Measurements from ENCODE around the gene LRRFIP2.
"Not testable (repeated sequence)": the region's sequence is repeated elsewhere in the genome, so short reads cannot be mapped to it uniquely, and the experiment has no call there.

The LRRFIP2 gene

DNA sequence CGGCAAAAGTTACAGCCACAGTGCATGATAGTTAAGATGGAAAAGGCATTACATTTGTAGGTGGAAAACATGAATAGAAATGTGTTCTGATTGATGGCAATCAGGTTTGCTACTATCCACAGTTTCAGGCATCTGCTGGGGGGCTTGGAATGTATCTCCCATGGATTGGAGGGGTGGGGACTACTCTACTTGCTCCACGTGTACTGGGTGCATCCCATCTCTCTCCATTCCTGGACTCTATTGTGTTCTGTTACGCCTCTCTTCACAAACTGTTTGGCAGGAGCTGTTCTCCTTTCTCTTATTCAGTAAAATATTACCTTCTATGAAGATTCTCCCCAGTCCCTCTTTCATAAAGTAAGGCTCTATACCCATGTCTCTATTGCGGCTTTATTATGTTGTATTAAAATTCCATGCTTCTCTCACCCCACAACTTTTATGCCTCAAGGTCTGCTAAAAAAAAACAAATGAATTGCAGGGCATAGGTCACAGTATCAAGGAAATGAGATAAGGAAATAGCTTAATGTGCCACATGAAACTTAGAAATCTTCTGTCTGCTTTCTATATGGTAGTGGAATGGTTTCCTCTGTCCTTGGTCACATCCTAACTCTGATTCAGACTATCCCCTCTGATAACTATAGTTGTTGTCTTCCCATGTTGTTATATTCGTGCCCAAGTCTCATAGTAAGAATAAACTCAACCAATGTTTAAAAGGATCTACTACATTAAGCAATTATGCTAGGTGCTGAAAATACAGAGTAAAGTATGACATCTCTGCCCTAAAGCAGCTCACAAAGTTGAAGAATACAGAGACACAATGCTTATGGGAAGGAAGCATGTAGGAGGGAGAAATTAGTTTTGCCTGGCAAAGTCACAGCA is 43.2 kb downstream of the LRRFIP2 start:
- Histone ChIP-seq H3K36me3 (ENCODE audit: control insufficient read depth, insufficient read depth, low read length, severe bottlenecking) (peaks cover 5% of the 10 kb centered on the region), H3K4me3 (ENCODE audit: low read length) (no peak overlapping the region), H3K9ac (ENCODE audit: low read length) (no peak overlapping the region), H3K4me1 (ENCODE audit: control insufficient read depth, insufficient read depth, low read length) (peaks cover 27% of the 10 kb centered on the region), H3K27me3 (replicated peaks; ENCODE audit: control insufficient read depth, insufficient read depth, low read length) (no peaks in the 10 kb centered on the region), H3K9me3 (ENCODE audit: control insufficient read depth, low read length) (no peaks in the 10 kb centered on the region)
- no peak for DNase-seq (ENCODE audit: low read depth)

DNA sequence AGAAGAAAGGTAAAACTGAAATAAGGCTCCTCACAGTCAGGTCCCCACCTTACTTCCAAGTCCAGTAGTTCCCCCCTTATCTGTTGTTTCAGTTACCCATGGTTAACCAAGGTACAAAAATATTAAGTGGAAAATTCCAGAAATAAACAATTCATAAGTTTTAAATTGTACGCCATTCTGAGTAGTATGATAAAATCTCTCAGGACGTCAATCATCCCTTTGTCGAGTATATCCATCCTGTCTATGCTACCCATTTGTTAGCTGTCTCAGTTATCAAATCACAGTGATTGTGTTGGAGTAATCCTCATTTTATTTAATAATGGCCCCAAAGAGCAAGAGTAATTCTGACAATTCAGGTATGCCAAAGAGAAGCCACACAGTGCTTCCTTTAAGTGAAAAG is 43.9 kb downstream of the LRRFIP2 start:
- DNase-seq (ENCODE audit: low read depth), result no peak
- no peaks in the 10 kb centered on the region for H3K9me3 ChIP-seq (ENCODE audit: control insufficient read depth, low read length)
- peaks cover 21% of the 10 kb centered on the region for H3K4me1 ChIP-seq (ENCODE audit: control insufficient read depth, insufficient read depth, low read length)
- H3K36me3 ChIP-seq (ENCODE audit: control insufficient read depth, insufficient read depth, low read length, severe bottlenecking), result peaks cover 5% of the 10 kb centered on the region
- no peaks in the 10 kb centered on the region for H3K27me3 ChIP-seq (replicated peaks; ENCODE audit: control insufficient read depth, insufficient read depth, low read length)
- no peak overlapping the region for H3K9ac ChIP-seq (ENCODE audit: low read length)
- H3K4me3 ChIP-seq (ENCODE audit: low read length), result no peak overlapping the region

DNA sequence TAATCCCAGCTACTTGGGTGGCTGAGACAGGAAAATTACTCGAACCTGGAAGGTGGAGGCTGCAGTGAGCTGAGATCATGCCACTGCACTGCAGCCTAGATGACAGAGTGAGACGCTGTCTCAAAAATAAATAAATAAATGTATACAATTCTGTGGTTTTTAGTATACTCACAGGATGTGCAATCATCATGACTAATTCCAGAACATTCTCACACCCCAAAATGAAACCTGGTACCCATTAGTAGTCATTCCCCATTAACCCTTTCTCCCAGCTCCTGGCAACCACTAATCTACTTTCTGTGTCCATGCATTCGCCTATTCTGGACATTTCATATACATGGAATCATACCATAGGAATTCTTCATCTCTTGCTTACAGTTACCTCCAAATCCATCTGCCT is 44.5 kb downstream of the LRRFIP2 start:
- Histone ChIP-seq H3K9ac (ENCODE audit: low read length) (no peak overlapping the region), H3K4me1 (ENCODE audit: control insufficient read depth, insufficient read depth, low read length) (peaks cover 25% of the 10 kb centered on the region), H3K4me3 (ENCODE audit: low read length) (no peak overlapping the region), H3K27me3 (replicated peaks; ENCODE audit: control insufficient read depth, insufficient read depth, low read length) (no peaks in the 10 kb centered on the region), H3K36me3 (ENCODE audit: control insufficient read depth, insufficient read depth, low read length, severe bottlenecking) (peaks cover 5% of the 10 kb centered on the region), H3K9me3 (ENCODE audit: control insufficient read depth, low read length) (no peaks in the 10 kb centered on the region)
- no peak for DNase-seq (ENCODE audit: low read depth)

DNA sequence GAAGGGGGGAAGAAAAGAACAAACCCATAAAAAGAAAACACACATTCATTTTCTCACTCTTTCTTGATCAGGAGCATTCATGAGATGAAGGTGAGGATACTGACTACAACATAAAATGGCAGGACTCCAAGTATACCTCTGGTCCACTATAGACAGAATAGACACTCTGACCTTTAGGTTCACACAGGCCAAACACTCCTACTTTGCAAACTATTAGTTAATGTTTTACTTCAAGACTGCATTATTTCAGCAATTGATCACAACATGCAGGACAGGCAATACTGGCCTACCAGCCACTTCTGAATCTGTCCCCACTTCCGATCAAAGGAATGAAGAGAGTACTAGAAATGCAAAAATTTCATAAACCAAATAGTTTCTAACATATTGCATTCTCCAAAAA is 47.0 kb downstream of the LRRFIP2 start:
- H3K4me3 ChIP-seq (ENCODE audit: low read length), result no peak overlapping the region
- H3K9ac ChIP-seq (ENCODE audit: low read length), result no peak overlapping the region
- peaks cover 29% of the 10 kb centered on the region for H3K4me1 ChIP-seq (ENCODE audit: control insufficient read depth, insufficient read depth, low read length)
- no peak for DNase-seq (ENCODE audit: low read depth)
- no peaks in the 10 kb centered on the region for H3K27me3 ChIP-seq (replicated peaks; ENCODE audit: control insufficient read depth, insufficient read depth, low read length)
- peaks cover 10% of the 10 kb centered on the region for H3K36me3 ChIP-seq (ENCODE audit: control insufficient read depth, insufficient read depth, low read length, severe bottlenecking)
- H3K9me3 ChIP-seq (ENCODE audit: control insufficient read depth, low read length), result no peaks in the 10 kb centered on the region

DNA sequence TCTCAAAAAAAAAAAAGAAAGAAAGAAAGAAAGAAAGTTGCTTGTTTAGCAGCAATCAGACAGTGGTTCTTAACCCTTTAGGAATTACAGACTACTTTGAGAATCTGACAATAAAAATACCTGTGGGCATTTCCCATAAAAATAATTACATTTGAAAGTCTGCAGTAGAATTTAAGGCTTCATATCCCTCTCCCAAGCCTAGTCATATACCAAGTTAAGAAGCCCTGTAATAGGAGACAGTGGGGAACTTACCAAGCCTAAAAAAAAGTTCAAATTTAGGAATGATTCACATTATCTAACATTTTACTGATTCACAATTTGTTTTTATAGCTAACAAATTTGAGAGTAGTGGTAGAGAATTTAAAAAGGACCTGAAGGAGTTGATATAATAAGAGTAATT is 47.5 kb downstream of the LRRFIP2 start:
- Histone ChIP-seq H3K4me3 (ENCODE audit: low read length) (no peak overlapping the region), H3K36me3 (ENCODE audit: control insufficient read depth, insufficient read depth, low read length, severe bottlenecking) (peaks cover 10% of the 10 kb centered on the region), H3K9me3 (ENCODE audit: control insufficient read depth, low read length) (no peaks in the 10 kb centered on the region), H3K27me3 (replicated peaks; ENCODE audit: control insufficient read depth, insufficient read depth, low read length) (no peaks in the 10 kb centered on the region), H3K9ac (ENCODE audit: low read length) (no peak overlapping the region), H3K4me1 (ENCODE audit: control insufficient read depth, insufficient read depth, low read length) (peaks cover 24% of the 10 kb centered on the region)
- no peak for DNase-seq (ENCODE audit: low read depth)

DNA sequence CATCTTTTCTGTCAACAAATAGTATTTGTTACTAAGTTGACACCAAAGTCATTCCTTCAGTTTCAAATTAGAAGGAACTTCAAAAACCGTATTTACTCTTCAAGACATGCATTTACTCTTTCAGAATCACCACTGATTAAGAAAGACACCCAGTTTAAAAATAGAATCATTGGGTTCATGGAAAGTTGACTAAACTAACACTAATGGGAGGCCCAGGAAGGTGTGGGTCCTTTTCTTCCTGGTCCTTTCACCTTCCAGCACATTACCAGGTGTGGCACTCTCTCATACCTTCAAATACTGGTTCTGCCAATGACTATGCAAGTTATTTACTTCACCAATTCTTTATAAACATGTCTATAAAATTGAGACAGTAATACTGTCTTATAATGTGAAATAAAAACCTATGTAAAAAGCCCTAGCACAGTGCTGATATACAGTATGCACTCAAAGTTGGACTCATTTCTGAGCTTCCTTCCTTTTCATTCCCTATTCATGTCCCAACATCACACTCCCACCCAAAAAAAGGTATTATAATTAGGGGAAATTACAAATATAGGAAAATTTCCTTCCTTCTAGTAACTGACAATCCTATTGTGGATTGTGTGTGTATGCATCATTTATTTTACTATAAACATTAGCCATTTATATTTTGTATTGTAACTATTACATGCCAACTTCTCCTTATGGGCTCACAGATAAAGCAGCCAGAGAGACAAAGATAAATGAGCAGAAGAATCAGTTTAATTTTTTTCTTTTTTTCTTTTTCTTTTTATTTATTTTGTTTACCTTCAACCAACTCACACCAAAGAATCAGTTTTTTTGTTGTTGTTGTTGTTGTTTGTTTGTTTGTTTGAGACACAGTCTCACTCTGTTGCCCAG is 48.9 kb downstream of the LRRFIP2 start:
- DNase-seq (ENCODE audit: low read depth), result no peak
- peaks cover 18% of the 10 kb centered on the region for H3K36me3 ChIP-seq (ENCODE audit: control insufficient read depth, insufficient read depth, low read length, severe bottlenecking)
- H3K4me1 ChIP-seq (ENCODE audit: control insufficient read depth, insufficient read depth, low read length), result peaks cover 13% of the 10 kb centered on the region
- no peaks in the 10 kb centered on the region for H3K9me3 ChIP-seq (ENCODE audit: control insufficient read depth, low read length)
- H3K27me3 ChIP-seq (replicated peaks; ENCODE audit: control insufficient read depth, insufficient read depth, low read length), result no peaks in the 10 kb centered on the region
- H3K9ac ChIP-seq (ENCODE audit: low read length), result no peak overlapping the region
- peak overlapping the region; percentile 48 for H3K4me3 ChIP-seq (ENCODE audit: low read length)

DNA sequence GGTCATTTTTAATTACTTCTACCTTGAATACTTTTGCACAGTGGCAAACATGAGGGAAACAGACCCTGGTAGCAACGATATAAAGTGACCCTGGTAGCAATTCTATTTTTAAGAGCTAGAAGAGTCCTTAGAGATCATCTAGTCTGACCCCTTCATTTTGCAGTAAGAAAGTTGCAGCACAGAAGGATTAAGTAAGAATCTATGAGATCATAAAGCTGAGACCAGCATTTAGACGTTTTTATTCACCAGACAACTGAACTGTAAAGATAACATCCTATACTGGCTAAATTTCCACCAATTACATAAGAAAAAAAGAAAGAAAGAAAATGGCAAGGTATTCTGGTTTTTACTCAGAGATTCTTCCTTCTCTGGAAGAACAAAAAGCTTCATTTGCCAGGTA is 49.9 kb downstream of the LRRFIP2 start:
- Histone ChIP-seq H3K27me3 (replicated peaks; ENCODE audit: control insufficient read depth, insufficient read depth, low read length) (no peaks in the 10 kb centered on the region), H3K4me1 (ENCODE audit: control insufficient read depth, insufficient read depth, low read length) (peaks cover 13% of the 10 kb centered on the region), H3K36me3 (ENCODE audit: control insufficient read depth, insufficient read depth, low read length, severe bottlenecking) (peaks cover 18% of the 10 kb centered on the region), H3K9ac (ENCODE audit: low read length) (no peak overlapping the region), H3K4me3 (ENCODE audit: low read length) (peak overlapping the region; percentile 48), H3K9me3 (ENCODE audit: control insufficient read depth, low read length) (no peaks in the 10 kb centered on the region)
- peak; percentile 36 for DNase-seq (ENCODE audit: low read depth)

DNA sequence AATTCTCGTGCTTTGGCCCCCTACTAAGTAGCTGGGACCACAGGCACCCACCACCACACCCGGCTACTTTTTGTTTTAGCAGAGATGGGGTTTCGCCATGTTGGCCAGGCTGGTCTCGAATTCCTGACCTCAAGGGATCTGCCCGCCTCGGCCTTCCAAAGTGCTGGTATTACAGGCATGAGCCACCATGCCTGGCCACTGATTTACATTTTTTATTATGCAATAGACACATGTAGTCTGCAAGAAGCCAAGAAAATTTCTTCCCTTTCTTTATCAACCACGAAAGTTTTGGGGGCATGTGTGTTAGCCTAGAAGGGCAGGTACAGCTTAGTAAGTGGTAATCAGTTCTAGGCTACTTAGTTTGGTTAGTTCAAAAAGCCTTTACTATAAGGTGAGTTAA is 51.1 kb downstream of the LRRFIP2 start:
- DNase-seq (ENCODE audit: low read depth), result no peak
- peaks cover 13% of the 10 kb centered on the region for H3K4me1 ChIP-seq (ENCODE audit: control insufficient read depth, insufficient read depth, low read length)
- peaks cover 18% of the 10 kb centered on the region for H3K36me3 ChIP-seq (ENCODE audit: control insufficient read depth, insufficient read depth, low read length, severe bottlenecking)
- H3K27me3 ChIP-seq (replicated peaks; ENCODE audit: control insufficient read depth, insufficient read depth, low read length), result no peaks in the 10 kb centered on the region
- no peaks in the 10 kb centered on the region for H3K9me3 ChIP-seq (ENCODE audit: control insufficient read depth, low read length)
- H3K9ac ChIP-seq (ENCODE audit: low read length), result no peak overlapping the region
- H3K4me3 ChIP-seq (ENCODE audit: low read length), result no peak overlapping the region

DNA sequence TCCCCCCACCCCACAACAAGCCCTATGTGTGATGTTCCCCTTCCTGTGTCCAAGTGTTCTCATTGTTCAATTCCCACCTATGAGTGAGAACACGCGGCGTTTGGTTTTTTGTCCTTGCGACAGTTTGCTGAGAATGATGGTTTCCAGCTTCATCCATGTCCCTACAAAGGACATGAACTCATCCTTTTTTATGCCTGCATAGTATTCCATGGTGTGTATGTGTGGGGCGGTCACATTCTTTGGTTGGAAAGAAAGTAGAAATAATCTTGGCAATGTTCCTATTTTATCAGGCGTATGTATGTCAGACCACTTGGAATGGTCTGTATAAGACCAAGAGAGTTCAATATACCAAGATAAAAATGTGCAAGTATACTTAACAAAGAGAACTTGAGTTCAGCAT is 52.3 kb downstream of the LRRFIP2 start:
- H3K4me1 ChIP-seq (ENCODE audit: control insufficient read depth, insufficient read depth, low read length), result peaks cover 13% of the 10 kb centered on the region
- H3K9me3 ChIP-seq (ENCODE audit: control insufficient read depth, low read length); H3K27me3 ChIP-seq (replicated peaks; ENCODE audit: control insufficient read depth, insufficient read depth, low read length); DNase-seq (ENCODE audit: low read depth); H3K9ac ChIP-seq (ENCODE audit: low read length); H3K4me3 ChIP-seq (ENCODE audit: low read length): not testable (repeated sequence)
- H3K36me3 ChIP-seq (ENCODE audit: control insufficient read depth, insufficient read depth, low read length, severe bottlenecking), result peaks cover 15% of the 10 kb centered on the region

DNA sequence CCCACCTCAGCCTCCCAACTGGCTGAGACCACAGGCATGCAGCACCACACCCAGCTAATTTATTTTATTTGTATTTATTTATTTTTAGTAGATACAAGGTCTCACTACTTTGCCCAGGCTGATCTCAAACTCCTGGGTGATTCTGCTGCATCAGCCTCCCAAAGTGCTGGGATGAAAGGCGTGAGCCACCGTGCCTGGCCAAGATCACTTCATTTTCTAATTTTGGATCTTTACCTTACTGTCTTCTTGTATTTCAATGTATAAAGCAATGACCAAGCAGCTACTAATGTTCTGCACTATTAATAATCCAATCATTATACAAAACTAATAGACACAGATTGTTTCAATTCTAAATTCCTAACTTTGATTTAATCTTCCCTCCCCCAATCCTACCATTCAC is 56.2 kb downstream of the LRRFIP2 start:
- H3K4me3 ChIP-seq (ENCODE audit: low read length), result no peak overlapping the region
- H3K27me3 ChIP-seq (replicated peaks; ENCODE audit: control insufficient read depth, insufficient read depth, low read length), result no peaks in the 10 kb centered on the region
- peaks cover 16% of the 10 kb centered on the region for H3K36me3 ChIP-seq (ENCODE audit: control insufficient read depth, insufficient read depth, low read length, severe bottlenecking)
- peaks cover 16% of the 10 kb centered on the region for H3K4me1 ChIP-seq (ENCODE audit: control insufficient read depth, insufficient read depth, low read length)
- H3K9ac ChIP-seq (ENCODE audit: low read length), result no peak overlapping the region
- DNase-seq (ENCODE audit: low read depth), result no peak
- no peaks in the 10 kb centered on the region for H3K9me3 ChIP-seq (ENCODE audit: control insufficient read depth, low read length)

DNA sequence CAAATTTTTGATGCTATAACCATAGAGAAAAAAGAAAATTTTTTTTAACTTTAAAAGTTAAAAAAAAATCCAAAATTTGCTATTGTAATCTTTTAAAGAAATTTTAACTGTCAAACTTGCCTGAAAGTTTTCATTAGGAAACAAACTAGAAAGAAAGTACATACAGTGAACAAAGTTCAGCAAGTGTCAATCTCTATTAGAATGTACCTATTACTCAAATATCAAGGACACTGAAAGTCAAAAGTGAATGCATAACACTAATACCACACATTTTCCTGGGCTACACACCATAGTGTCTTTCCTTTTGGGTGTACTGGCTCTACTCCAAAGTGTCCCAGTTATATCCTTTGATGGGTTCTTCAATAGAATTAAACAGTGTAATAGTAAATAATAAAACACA is 56.8 kb downstream of the LRRFIP2 start:
- H3K36me3 ChIP-seq (ENCODE audit: control insufficient read depth, insufficient read depth, low read length, severe bottlenecking), result peaks cover 13% of the 10 kb centered on the region
- H3K4me3 ChIP-seq (ENCODE audit: low read length), result no peak overlapping the region
- peaks cover 16% of the 10 kb centered on the region for H3K4me1 ChIP-seq (ENCODE audit: control insufficient read depth, insufficient read depth, low read length)
- H3K27me3 ChIP-seq (replicated peaks; ENCODE audit: control insufficient read depth, insufficient read depth, low read length), result no peaks in the 10 kb centered on the region
- H3K9ac ChIP-seq (ENCODE audit: low read length), result no peak overlapping the region
- DNase-seq (ENCODE audit: low read depth), result no peak
- H3K9me3 ChIP-seq (ENCODE audit: control insufficient read depth, low read length), result no peaks in the 10 kb centered on the region
